Right atrium auricular region (tissue), 2 donors: ENCODE measurements around the gene PHF12. TPM values are rescaled to one million over a fixed set of nuclear protein-coding genes. Genes with fewer than 3 reads are reported as not detected.
"Not testable (repeated sequence)": the region's sequence is repeated elsewhere in the genome, so short reads cannot be mapped to it uniquely, and the experiment has no call there.

Experiments used
- DNase-seq: peaks from one replicate; pipeline ENCODE4 v3.0.0-alpha.2; 2019; ENCODE audit warnings: low spot score
- H3K27ac ChIP-seq, 2 donors: fragments of 200-600 bp; sonication (generic); 1 replicate in 1 of 2; 2 replicates in 1 of 2; pipeline ENCODE4 v1.5.1; 2016 to 2019
- H3K27me3 ChIP-seq, 2 donors: fragments of 200-600 bp; sonication (generic); one replicate each; pipeline versions ENCODE4 v1.5.1 to v1.6.0; 2017 to 2019
- H3K36me3 ChIP-seq: fragments of 200-600 bp; sonication (generic); one replicate; pipeline ENCODE4 v1.5.1; 2016
- H3K4me1 ChIP-seq, 2 donors: fragments of 200-600 bp; sonication (generic); one replicate each; pipeline versions ENCODE4 v1.5.1 to v1.6.0; 2017 to 2019
- H3K4me3 ChIP-seq, 2 donors: fragments of 200-600 bp; sonication (generic); 1 replicate in 1 of 2; 2 replicates in 1 of 2; pipeline ENCODE4 v1.5.1; 2017 to 2019; ENCODE audit warnings: mild to moderate bottlenecking in 1 of 2, moderate library complexity in 1 of 2
- H3K9me3 ChIP-seq, 2 donors: fragments of 200-600 bp; sonication (generic); one replicate each; pipeline ENCODE4 v1.5.1; 2019
- total RNA-seq, 2 donors: library from RNA; depleted of rRNA; stranded (reverse); fragments of >200 nt; gene quantifications; one replicate each; pipeline ENCODE4 v1.1.0, GENCODE V29; 2016
- TF ChIP-seq, protein P1 (sequence below), 2 donors: fragments of 200-600 bp; sonication (generic); IDR thresholded peaks; one replicate each; pipeline ENCODE4 v1.5.1; 2019; ENCODE audit warnings: antibody characterized with exemption in 2 of 2

PHF12 gene
- total RNA-seq, 2 donors from 2014 or later: 19.6 to 35.7 TPM

GRCh38 chr17:28907709-28908475, 43.4 kb downstream of the PHF12 start:
- H3K27ac ChIP-seq: peak overlapping the region; percentile 61 to 66
- DNase-seq: no peak
- H3K36me3 ChIP-seq: peaks cover 68% of the 10 kb centered on the region
- peaks cover 0 to 35% of the 10 kb centered on the region in 2 donors for H3K4me1 ChIP-seq
- no peak overlapping the region for H3K4me3 ChIP-seq
- TF ChIP-seq, protein P1, sequence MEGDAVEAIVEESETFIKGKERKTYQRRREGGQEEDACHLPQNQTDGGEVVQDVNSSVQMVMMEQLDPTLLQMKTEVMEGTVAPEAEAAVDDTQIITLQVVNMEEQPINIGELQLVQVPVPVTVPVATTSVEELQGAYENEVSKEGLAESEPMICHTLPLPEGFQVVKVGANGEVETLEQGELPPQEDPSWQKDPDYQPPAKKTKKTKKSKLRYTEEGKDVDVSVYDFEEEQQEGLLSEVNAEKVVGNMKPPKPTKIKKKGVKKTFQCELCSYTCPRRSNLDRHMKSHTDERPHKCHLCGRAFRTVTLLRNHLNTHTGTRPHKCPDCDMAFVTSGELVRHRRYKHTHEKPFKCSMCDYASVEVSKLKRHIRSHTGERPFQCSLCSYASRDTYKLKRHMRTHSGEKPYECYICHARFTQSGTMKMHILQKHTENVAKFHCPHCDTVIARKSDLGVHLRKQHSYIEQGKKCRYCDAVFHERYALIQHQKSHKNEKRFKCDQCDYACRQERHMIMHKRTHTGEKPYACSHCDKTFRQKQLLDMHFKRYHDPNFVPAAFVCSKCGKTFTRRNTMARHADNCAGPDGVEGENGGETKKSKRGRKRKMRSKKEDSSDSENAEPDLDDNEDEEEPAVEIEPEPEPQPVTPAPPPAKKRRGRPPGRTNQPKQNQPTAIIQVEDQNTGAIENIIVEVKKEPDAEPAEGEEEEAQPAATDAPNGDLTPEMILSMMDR (IDR thresholded peaks at IDR 0.05): no peak
- H3K27me3 ChIP-seq: no peaks in the 10 kb centered on the region
- no peaks in the 10 kb centered on the region for H3K9me3 ChIP-seq

- no peak for DNase-seq
- Histone ChIP-seq H3K4me3 (no peak overlapping the region), H3K9me3 (no peaks in the 10 kb centered on the region), H3K4me1 (peaks cover 0 to 40% of the 10 kb centered on the region in 2 donors), H3K27me3 (no peaks in the 10 kb centered on the region), H3K27ac (peak overlapping the region in 1 of 2 donors; percentile 61), H3K36me3 (peaks cover 58% of the 10 kb centered on the region)
- TF ChIP-seq, protein P1 (IDR thresholded peaks at IDR 0.05): no peak
Measured at GRCh38 chr17:28906706-28907438, 44.4 kb downstream of the PHF12 start.

DNA sequence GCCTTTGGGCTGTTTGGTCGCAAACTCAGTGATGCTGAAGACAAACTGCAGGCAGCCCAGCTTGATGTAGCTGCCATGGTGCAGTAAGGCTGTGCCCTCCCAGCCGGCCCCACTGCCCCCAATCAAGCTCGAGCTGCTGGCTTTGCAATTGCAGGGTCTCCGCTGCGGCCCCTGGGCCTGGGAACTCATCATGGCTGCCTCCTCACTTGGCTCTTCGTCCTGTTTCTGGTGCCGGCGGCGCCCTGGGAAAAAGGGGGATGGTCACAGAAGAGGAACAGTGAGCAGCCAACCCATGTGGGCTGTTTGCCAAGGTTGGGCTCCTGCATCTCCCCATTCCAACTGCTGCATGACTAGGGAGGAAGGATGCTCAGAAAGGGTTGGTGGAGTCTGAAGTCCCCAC, 45.0 kb downstream of the PHF12 start:
- Histone ChIP-seq H3K36me3 (peaks cover 52% of the 10 kb centered on the region), H3K9me3 (no peaks in the 10 kb centered on the region), H3K4me1 (peaks cover 0 to 46% of the 10 kb centered on the region in 2 donors), H3K27ac (no peak overlapping the region), H3K4me3 (no peak overlapping the region), H3K27me3 (no peaks in the 10 kb centered on the region)
- TF ChIP-seq, protein P1 (IDR thresholded peaks at IDR 0.05): no peak
- no peak for DNase-seq

GRCh38 chr17:28904800-28905199, 46.5 kb downstream of the PHF12 start:
- Histone ChIP-seq H3K4me3 (no peak overlapping the region), H3K4me1 (peaks cover 0 to 48% of the 10 kb centered on the region in 2 donors), H3K36me3 (peaks cover 37% of the 10 kb centered on the region), H3K9me3 (no peaks in the 10 kb centered on the region), H3K27ac (no peak overlapping the region), H3K27me3 (no peaks in the 10 kb centered on the region)
- TF ChIP-seq, protein P1 (IDR thresholded peaks at IDR 0.05): no peak
- no peak for DNase-seq

GRCh38 chr17:28903546-28903841, 47.8 kb downstream of the PHF12 start:
- Histone ChIP-seq H3K4me1 (peaks cover 0 to 40% of the 10 kb centered on the region in 2 donors), H3K36me3 (peaks cover 24% of the 10 kb centered on the region)
- H3K9me3 ChIP-seq, H3K4me3 ChIP-seq, H3K27ac ChIP-seq, H3K27me3 ChIP-seq, DNase-seq: not testable (repeated sequence)

DNA sequence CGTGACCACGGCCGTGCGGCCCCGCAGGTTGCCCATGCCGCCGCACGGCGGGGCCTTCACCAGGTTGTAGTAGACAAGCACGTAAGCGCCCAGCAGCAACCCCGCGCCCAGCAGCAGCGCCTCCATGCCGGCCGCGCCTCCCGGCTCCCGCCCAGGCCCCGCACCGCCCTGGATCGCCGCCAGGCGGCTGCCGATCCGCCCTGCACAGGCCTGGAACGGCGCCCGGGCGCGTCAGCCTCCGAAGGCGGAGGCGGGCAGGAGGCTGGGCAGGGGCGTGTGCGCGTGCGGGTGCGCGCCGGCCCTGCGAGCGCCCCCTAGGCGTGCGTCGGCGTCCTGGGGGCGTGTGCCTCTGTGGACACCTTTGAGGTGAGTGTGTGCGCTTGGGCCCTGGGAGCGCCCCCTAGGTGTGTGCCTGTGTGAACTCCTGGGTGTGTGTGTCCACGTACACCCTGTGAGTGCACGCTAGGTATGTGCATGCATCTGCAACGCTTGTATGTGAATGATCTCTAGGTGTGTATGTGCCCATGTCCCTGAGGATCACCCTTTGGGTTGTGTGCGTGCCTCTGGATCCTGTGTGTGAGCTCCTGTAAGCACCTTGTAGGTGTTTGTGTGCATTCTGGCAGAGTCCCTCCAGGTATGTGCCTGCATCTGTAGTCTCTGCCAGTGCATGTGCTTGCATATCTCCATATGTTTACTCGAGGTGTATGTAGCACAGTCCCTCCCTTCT, 48.3 kb downstream of the PHF12 start, which contains the start of gene DHRS13:
DHRS13 (minus strand) TSS at position 261 of the 727 bp plus-strand sequence; CDS start at position 126, 135 bp downstream.
- Histone ChIP-seq H3K4me3 (peak within 1 kb of the TSS; percentile 64), H3K9me3 (no peaks in the 10 kb centered on the region), H3K36me3 (peaks cover 19% of the 10 kb centered on the region), H3K4me1 (peaks cover 0 to 40% of the 10 kb centered on the region in 2 donors), H3K27me3 (no peaks in the 10 kb centered on the region), H3K27ac (peak within 1 kb of the TSS; percentile 74 to 77)
- TF ChIP-seq, protein P1 (IDR thresholded peaks at IDR 0.05): peak; percentile 75 to 90
- DNase-seq: peak; percentile 72
